ENCODE data around the gene FFAR4.

GRCh38 chr10:93598157-93598556, 31.7 kb downstream of the FFAR4 start:
- TF ChIP-seq POLR2A (IDR thresholded peaks at IDR 0.05; ENCODE audit: low read depth, low read length) (no peak), POLR2AphosphoS5 (IDR thresholded peaks at IDR 0.05; ENCODE audit: low read depth, low read length) (no peak), TAF1 (IDR thresholded peaks at IDR 0.05; ENCODE audit: borderline replicate concordance, low read depth, low read length) (no peak)

Measured in GM12892 (cell line).